ENCODE measurements around the gene MSH5. TPM values are rescaled to one million over a fixed set of nuclear protein-coding genes. Genes with fewer than 3 reads are reported as not detected.

MSH5 gene
- total and polyA plus RNA-seq, 9 of the 15 experiments (the other 6 are each of a cell fraction or from before 2014, with no cell fraction given) = 12.5 to 104 (median 46.6) TPM

DNA sequence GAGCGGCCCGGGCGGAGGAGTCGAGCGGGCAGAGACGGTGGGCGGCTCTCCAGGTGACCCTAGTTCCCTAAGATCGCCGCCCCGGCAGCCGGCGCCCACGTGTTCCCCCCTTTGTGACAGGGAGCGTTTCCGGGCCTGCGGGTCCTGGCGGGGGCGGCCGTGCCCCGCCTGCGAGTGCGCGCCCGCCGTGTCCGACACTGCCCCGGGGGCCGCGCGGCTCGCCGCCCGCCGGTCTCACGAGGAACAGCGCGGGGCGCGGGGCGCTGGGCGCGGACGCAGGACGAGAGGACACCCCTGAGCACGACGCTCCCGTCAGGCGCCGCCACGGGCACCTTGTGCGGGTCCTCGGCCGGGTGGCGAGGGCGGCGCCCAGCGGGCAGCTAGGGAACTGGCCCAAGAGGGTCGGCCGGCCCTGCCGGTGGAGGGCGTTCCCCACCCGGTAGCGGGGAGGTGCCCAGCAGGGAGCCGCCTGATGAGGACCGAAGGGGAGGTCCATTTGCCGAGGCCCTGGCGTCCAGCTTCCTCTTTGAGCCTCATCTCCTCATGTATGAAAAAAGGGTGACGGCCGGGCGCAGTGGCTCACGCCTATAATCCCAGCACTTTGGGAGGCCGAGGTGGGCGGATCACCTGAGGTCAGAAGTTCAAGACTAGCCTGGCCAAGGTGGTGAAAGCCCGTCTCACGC lies 56.0 kb downstream of the MSH5 start, which contains the start of gene VARS1 (continued):
- TF ChIP-seq HDAC2 (IDR thresholded peaks at IDR 0.05) = peak; percentile 87
- TF ChIP-seq EP300 (IDR thresholded peaks at IDR 0.05; ENCODE audit: low read length) = peak; percentile 59; the same call in 1 of the 2 replicates
- peak; percentile 92 for TF ChIP-seq MYNN (IDR thresholded peaks at IDR 0.05)
- TF ChIP-seq MYNN (CRISPR knock-in tag; IDR thresholded peaks at IDR 0.05) = no peak
- TF ChIP-seq NFIC (IDR thresholded peaks at IDR 0.05) = peak; percentile 79
- no peak; the same call in 1 of the 2 replicates for TF ChIP-seq ZNF449 (CRISPR knock-in tag; IDR thresholded peaks at IDR 0.05)
- TF ChIP-seq KLF13 (tag; IDR thresholded peaks at IDR 0.05; ENCODE audit: borderline replicate concordance, low read depth) = peak; percentile 98
- peak; percentile 99 for TF ChIP-seq ELF2 (CRISPR knock-in tag; IDR thresholded peaks at IDR 0.05)
- TF ChIP-seq ZNF584 (CRISPR knock-in tag; IDR thresholded peaks at IDR 0.05; ENCODE audit: low read depth) = peak; percentile 76; the same call in 1 of the 2 replicates
- TF ChIP-seq NR3C1 (CRISPR knock-in tag; IDR thresholded peaks at IDR 0.05) = peak; percentile 68; the same call in 1 of the 2 replicates
- peak; percentile 86 for TF ChIP-seq KAT2B (IDR thresholded peaks at IDR 0.05; ENCODE audit: low read depth, low read length)
- peak; percentile 92 for TF ChIP-seq NR2F6 (CRISPR knock-in tag; IDR thresholded peaks at IDR 0.05)
- peak; percentile 82 for TF ChIP-seq ZNF384 (IDR thresholded peaks at IDR 0.05; ENCODE audit: low read depth, low read length)
- TF ChIP-seq NFRKB (IDR thresholded peaks at IDR 0.05; ENCODE audit: low read depth) = no peak; the same call in 1 of the 2 replicates
- peak; percentile 98 for TF ChIP-seq MTA3 (IDR thresholded peaks at IDR 0.05; ENCODE audit: borderline replicate concordance)
- peak; percentile 73 for TF ChIP-seq USF2 (CRISPR knock-in tag; IDR thresholded peaks at IDR 0.05)
- TF ChIP-seq, protein P1, sequence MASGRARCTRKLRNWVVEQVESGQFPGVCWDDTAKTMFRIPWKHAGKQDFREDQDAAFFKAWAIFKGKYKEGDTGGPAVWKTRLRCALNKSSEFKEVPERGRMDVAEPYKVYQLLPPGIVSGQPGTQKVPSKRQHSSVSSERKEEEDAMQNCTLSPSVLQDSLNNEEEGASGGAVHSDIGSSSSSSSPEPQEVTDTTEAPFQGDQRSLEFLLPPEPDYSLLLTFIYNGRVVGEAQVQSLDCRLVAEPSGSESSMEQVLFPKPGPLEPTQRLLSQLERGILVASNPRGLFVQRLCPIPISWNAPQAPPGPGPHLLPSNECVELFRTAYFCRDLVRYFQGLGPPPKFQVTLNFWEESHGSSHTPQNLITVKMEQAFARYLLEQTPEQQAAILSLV (tag; IDR thresholded peaks at IDR 0.05) = no peak
- TF ChIP-seq MED1 (CRISPR knock-in tag; IDR thresholded peaks at IDR 0.05; ENCODE audit: borderline replicate concordance) = no peak
- TF ChIP-seq SNRNP70 (optimal IDR thresholded peaks at IDR 0.05; ENCODE audit: low read depth, low read length) = no peak
- TF ChIP-seq TCF7 (IDR thresholded peaks at IDR 0.05; ENCODE audit: borderline replicate concordance) = peak; percentile 61
- TF ChIP-seq SP2 (IDR thresholded peaks at IDR 0.05; ENCODE audit: extremely low read depth, low read depth, low read length, poor library complexity, severe bottlenecking) = no peak
- TF ChIP-seq SMAD3 (CRISPR knock-in tag; conservative IDR thresholded peaks at IDR 0.05) = 0 out of 2 replicates have a peak, but pooled peaks have one; percentile 47
- TF ChIP-seq, protein P2, sequence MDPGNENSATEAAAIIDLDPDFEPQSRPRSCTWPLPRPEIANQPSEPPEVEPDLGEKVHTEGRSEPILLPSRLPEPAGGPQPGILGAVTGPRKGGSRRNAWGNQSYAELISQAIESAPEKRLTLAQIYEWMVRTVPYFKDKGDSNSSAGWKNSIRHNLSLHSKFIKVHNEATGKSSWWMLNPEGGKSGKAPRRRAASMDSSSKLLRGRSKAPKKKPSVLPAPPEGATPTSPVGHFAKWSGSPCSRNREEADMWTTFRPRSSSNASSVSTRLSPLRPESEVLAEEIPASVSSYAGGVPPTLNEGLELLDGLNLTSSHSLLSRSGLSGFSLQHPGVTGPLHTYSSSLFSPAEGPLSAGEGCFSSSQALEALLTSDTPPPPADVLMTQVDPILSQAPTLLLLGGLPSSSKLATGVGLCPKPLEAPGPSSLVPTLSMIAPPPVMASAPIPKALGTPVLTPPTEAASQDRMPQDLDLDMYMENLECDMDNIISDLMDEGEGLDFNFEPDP (CRISPR knock-in tag; IDR thresholded peaks at IDR 0.05) = peak; percentile 69; the same call in 1 of the 2 replicates
- no peak for TF ChIP-seq HMG20B (CRISPR knock-in tag; IDR thresholded peaks at IDR 0.05)
